ENCODE results near the gene EID1.
"Not testable (repeated sequence)": the region's sequence is repeated elsewhere in the genome, so short reads cannot be mapped to it uniquely, and the experiment has no call there.

Gene EID1

GRCh38 chr15:48898446-48898845 lies 20.5 kb downstream of the EID1 start:
- ATAC-seq (replicated peaks; ENCODE audit: extremely low read depth, poor library complexity, severe bottlenecking) (no peak), DNase-seq (ENCODE audit: low spot score in 2 of 2) (no peak)
- Mint-ChIP-seq H3K4me1 (no peaks in the 10 kb centered on the region), H3K27ac (ENCODE audit: low read depth) (no peak overlapping the region), H3K36me3 (ENCODE audit: insufficient read depth) (peaks cover 2% of the 10 kb centered on the region), H3K4me3 (no peak overlapping the region), H3K27me3 (peaks cover 49% of the 10 kb centered on the region), H3K9me3 (no peaks in the 10 kb centered on the region)

- peaks cover 36% of the 10 kb centered on the region for H3K27me3 Mint-ChIP-seq
- peaks cover 2% of the 10 kb centered on the region for H3K36me3 Mint-ChIP-seq (ENCODE audit: insufficient read depth)
- H3K4me3 Mint-ChIP-seq: no peak overlapping the region
- no peak overlapping the region for H3K27ac Mint-ChIP-seq (ENCODE audit: low read depth)
- no peaks in the 10 kb centered on the region for H3K4me1 Mint-ChIP-seq
- no peak for DNase-seq (ENCODE audit: low spot score in 2 of 2)
- H3K9me3 Mint-ChIP-seq: no peaks in the 10 kb centered on the region
- no peak for ATAC-seq (replicated peaks; ENCODE audit: extremely low read depth, poor library complexity, severe bottlenecking)
These were observed 21.9 kb downstream of the EID1 start for GRCh38 chr15:48899793-48900192.

- Mint-ChIP-seq H3K4me1 (no peaks in the 10 kb centered on the region), H3K4me3 (no peak overlapping the region), H3K27me3 (no peaks in the 10 kb centered on the region), H3K27ac (ENCODE audit: low read depth) (no peak overlapping the region), H3K36me3 (ENCODE audit: insufficient read depth) (peaks cover 1% of the 10 kb centered on the region), H3K9me3 (no peaks in the 10 kb centered on the region)
- no peak for ATAC-seq (replicated peaks; ENCODE audit: extremely low read depth, poor library complexity, severe bottlenecking)
- no peak for DNase-seq (ENCODE audit: low spot score in 2 of 2)
These were observed 26.8 kb downstream of the EID1 start for GRCh38 chr15:48904758-48905157.

- Mint-ChIP-seq H3K4me3 (no peak overlapping the region), H3K9me3 (no peaks in the 10 kb centered on the region), H3K27me3 (no peaks in the 10 kb centered on the region), H3K36me3 (ENCODE audit: insufficient read depth) (peaks cover 1% of the 10 kb centered on the region), H3K27ac (ENCODE audit: low read depth) (no peak overlapping the region), H3K4me1 (no peaks in the 10 kb centered on the region)
- ATAC-seq (replicated peaks; ENCODE audit: extremely low read depth, poor library complexity, severe bottlenecking) (no peak), DNase-seq (ENCODE audit: low spot score in 2 of 2) (no peak)
These were observed 27.3 kb downstream of the EID1 start for GRCh38 chr15:48905216-48905615.

- ATAC-seq (replicated peaks; ENCODE audit: extremely low read depth, poor library complexity, severe bottlenecking) (no peak), DNase-seq (ENCODE audit: low spot score in 2 of 2) (no peak)
- H3K27ac Mint-ChIP-seq (ENCODE audit: low read depth): no peak overlapping the region
- H3K4me1 Mint-ChIP-seq: no peaks in the 10 kb centered on the region
- H3K27me3 Mint-ChIP-seq: peaks cover 5% of the 10 kb centered on the region
- peaks cover 1% of the 10 kb centered on the region for H3K36me3 Mint-ChIP-seq (ENCODE audit: insufficient read depth)
- H3K9me3 Mint-ChIP-seq: no peaks in the 10 kb centered on the region
- H3K4me3 Mint-ChIP-seq: no peak overlapping the region
These were observed 27.9 kb downstream of the EID1 start for GRCh38 chr15:48905847-48906246.

GRCh38 chr15:48909313-48909712 lies 31.4 kb downstream of the EID1 start:
- not testable (repeated sequence) for DNase-seq (ENCODE audit: low spot score in 2 of 2); H3K36me3 Mint-ChIP-seq (ENCODE audit: insufficient read depth); H3K4me3 Mint-ChIP-seq; H3K9me3 Mint-ChIP-seq; ATAC-seq (replicated peaks; ENCODE audit: extremely low read depth, poor library complexity, severe bottlenecking); H3K4me1 Mint-ChIP-seq; H3K27ac Mint-ChIP-seq (ENCODE audit: low read depth)
- peaks cover 25% of the 10 kb centered on the region for H3K27me3 Mint-ChIP-seq

GRCh38 chr15:48910554-48910953 lies 32.6 kb downstream of the EID1 start:
- H3K4me1 Mint-ChIP-seq; H3K27ac Mint-ChIP-seq (ENCODE audit: low read depth); H3K36me3 Mint-ChIP-seq (ENCODE audit: insufficient read depth); H3K4me3 Mint-ChIP-seq; ATAC-seq (replicated peaks; ENCODE audit: extremely low read depth, poor library complexity, severe bottlenecking); H3K9me3 Mint-ChIP-seq; DNase-seq (ENCODE audit: low spot score in 2 of 2): not testable (repeated sequence)
- peaks cover 31% of the 10 kb centered on the region for H3K27me3 Mint-ChIP-seq

GRCh38 chr15:48913141-48913540 lies 35.2 kb downstream of the EID1 start:
- H3K27me3 Mint-ChIP-seq: peaks cover 57% of the 10 kb centered on the region

GRCh38 chr15:48914717-48915116 lies 36.8 kb downstream of the EID1 start:
- no peaks in the 10 kb centered on the region for H3K36me3 Mint-ChIP-seq (ENCODE audit: insufficient read depth)
- ATAC-seq (replicated peaks; ENCODE audit: extremely low read depth, poor library complexity, severe bottlenecking): no peak

More at GRCh38 chr15:48913141-48913540, 35.2 kb downstream of the EID1 start:
- no peaks in the 10 kb centered on the region for H3K4me1 Mint-ChIP-seq
- H3K9me3 Mint-ChIP-seq: no peaks in the 10 kb centered on the region
- H3K36me3 Mint-ChIP-seq (ENCODE audit: insufficient read depth): peaks cover 1% of the 10 kb centered on the region
- no peak for ATAC-seq (replicated peaks; ENCODE audit: extremely low read depth, poor library complexity, severe bottlenecking)
- no peak overlapping the region for H3K4me3 Mint-ChIP-seq
- DNase-seq (ENCODE audit: low spot score in 2 of 2): no peak
- H3K27ac Mint-ChIP-seq (ENCODE audit: low read depth): no peak overlapping the region

GRCh38 chr15:48915861-48916260 lies 37.9 kb downstream of the EID1 start:
- H3K4me3 Mint-ChIP-seq: no peak overlapping the region
- H3K9me3 Mint-ChIP-seq: no peaks in the 10 kb centered on the region
- DNase-seq (ENCODE audit: low spot score in 2 of 2) (no peak), ATAC-seq (replicated peaks; ENCODE audit: extremely low read depth, poor library complexity, severe bottlenecking) (no peak)
- no peaks in the 10 kb centered on the region for H3K4me1 Mint-ChIP-seq
- H3K27me3 Mint-ChIP-seq: peaks cover 68% of the 10 kb centered on the region
- H3K36me3 Mint-ChIP-seq (ENCODE audit: insufficient read depth): no peaks in the 10 kb centered on the region
- H3K27ac Mint-ChIP-seq (ENCODE audit: low read depth): no peak overlapping the region

More at GRCh38 chr15:48914717-48915116, 36.8 kb downstream of the EID1 start:
- no peak overlapping the region for H3K27ac Mint-ChIP-seq (ENCODE audit: low read depth)
- DNase-seq (ENCODE audit: low spot score in 2 of 2): no peak
- H3K9me3 Mint-ChIP-seq: no peaks in the 10 kb centered on the region
- no peak overlapping the region for H3K4me3 Mint-ChIP-seq
- peaks cover 64% of the 10 kb centered on the region for H3K27me3 Mint-ChIP-seq
- no peaks in the 10 kb centered on the region for H3K4me1 Mint-ChIP-seq

GRCh38 chr15:48916721-48917120 lies 38.8 kb downstream of the EID1 start:
- Mint-ChIP-seq H3K4me1 (no peaks in the 10 kb centered on the region), H3K4me3 (no peak overlapping the region), H3K27me3 (peaks cover 63% of the 10 kb centered on the region), H3K36me3 (ENCODE audit: insufficient read depth) (no peaks in the 10 kb centered on the region), H3K27ac (ENCODE audit: low read depth) (no peak overlapping the region), H3K9me3 (no peaks in the 10 kb centered on the region)
- DNase-seq (ENCODE audit: low spot score in 2 of 2) (no peak), ATAC-seq (replicated peaks; ENCODE audit: extremely low read depth, poor library complexity, severe bottlenecking) (no peak)

- Mint-ChIP-seq H3K4me3 (no peak overlapping the region), H3K27me3 (peaks cover 45% of the 10 kb centered on the region), H3K4me1 (no peaks in the 10 kb centered on the region), H3K36me3 (ENCODE audit: insufficient read depth) (no peaks in the 10 kb centered on the region), H3K27ac (ENCODE audit: low read depth) (no peak overlapping the region), H3K9me3 (no peaks in the 10 kb centered on the region)
- DNase-seq (ENCODE audit: low spot score in 2 of 2) (no peak), ATAC-seq (replicated peaks; ENCODE audit: extremely low read depth, poor library complexity, severe bottlenecking) (no peak)
These were observed 44.1 kb downstream of the EID1 start for GRCh38 chr15:48922046-48922445.

- Mint-ChIP-seq H3K4me1 (no peaks in the 10 kb centered on the region), H3K27me3 (peaks cover 44% of the 10 kb centered on the region), H3K27ac (ENCODE audit: low read depth) (no peak overlapping the region), H3K4me3 (no peak overlapping the region), H3K36me3 (ENCODE audit: insufficient read depth) (no peaks in the 10 kb centered on the region), H3K9me3 (no peaks in the 10 kb centered on the region)
- ATAC-seq (replicated peaks; ENCODE audit: extremely low read depth, poor library complexity, severe bottlenecking): no peak
- no peak for DNase-seq (ENCODE audit: low spot score in 2 of 2)
These were observed 46.8 kb downstream of the EID1 start for GRCh38 chr15:48924528-48925393.

Measured in central memory CD8-positive, alpha-beta T cell (primary cell).